Endothelial cell of umbilical vein (primary cell): Measurements from ENCODE around the gene INPP4B. TPM values are rescaled to one million over a fixed set of nuclear protein-coding genes. Genes with fewer than 3 reads are reported as not detected.

Experiments used
- BruUV-seq: library from RNA; stranded (reverse); fragments of 400-500 nt; replicated peaks from 2 replicates; lab custom pipeline; 2021; lab: Mats Ljungman, UMichigan
- CTCF ChIA-PET: fragments of 300-600, 350-600 bp; sonication (Branson Sonifier 250); formaldehyde crosslinking; loops from one replicate; lab custom pipeline; 2021; ENCODE audit warnings: antibody characterized with exemption, inconsistent platforms; lab: Charles Lee
- POLR2A ChIA-PET: fragments of 300-600, 350-600 bp; sonication (Branson Sonifier 250); formaldehyde crosslinking; loops from one replicate; lab custom pipeline; 2021; ENCODE audit warnings: antibody characterized with exemption, inconsistent platforms; lab: Charles Lee
- DNase-seq: peaks from one replicate; pipeline ENCODE4 v3.0.0-alpha.2; 2011; ENCODE audit warnings: low read depth, low spot score
- FAIRE-seq: peaks from 2 replicates; lab custom pipeline; 2011; peaks lifted over from hg19 to GRCh38; lab: Jason Lieb, UNC
- H2AFZ ChIP-seq: 2 replicates; pipeline ENCODE4 v1.6.0; 2012; ENCODE audit warnings: low read depth, low read length, control low read depth, inconsistent platforms
- H3K27ac ChIP-seq: 2 replicates; pipeline ENCODE4 v1.5.1; 2011; ENCODE audit warnings: low read depth, mild to moderate bottlenecking, control low read depth, low read length, moderate library complexity; ENCODE audit not compliant: insufficient read depth
- H3K27me3 ChIP-seq, 2 experiments: 2 replicates each; pipeline versions ENCODE4 v1.6.0 to v1.6.1; 2011; ENCODE audit warnings: low read length in 2 of 2, mixed read lengths in 1 of 2; ENCODE audit not compliant: control insufficient read depth in 2 of 2, insufficient read depth in 2 of 2
- H3K36me3 ChIP-seq, 2 experiments: 2 replicates in 1 of 2; 3 replicates in 1 of 2; pipeline ENCODE4 v1.5.1; 2011; ENCODE audit warnings: low read length in 2 of 2, mild to moderate bottlenecking in 1 of 2, moderate library complexity in 1 of 2; ENCODE audit not compliant: control insufficient read depth in 2 of 2, insufficient read depth in 2 of 2; ENCODE audit errors: extremely low read depth in 1 of 2
- H3K4me1 ChIP-seq: 3 replicates; pipeline ENCODE4 v1.5.1; 2011; ENCODE audit warnings: mild to moderate bottlenecking, low read length; ENCODE audit not compliant: control insufficient read depth, insufficient read depth; ENCODE audit errors: extremely low read depth
- H3K4me2 ChIP-seq: 2 replicates; pipeline ENCODE4 v1.6.1; 2011; ENCODE audit warnings: low read length, control low read depth, mixed read lengths; ENCODE audit not compliant: insufficient read depth
- H3K4me3 ChIP-seq, 3 experiments: fragments of 200-600 bp in 1 of 3; sonication (generic), shearing (Covaris generic) in 1 of 3; replicated peaks in 1 of 3; 2 replicates each; pipeline ENCODE4 v1.5.1; 2011 to 2016; ENCODE audit warnings: control low read depth in 3 of 3, low read length in 3 of 3, mild to moderate bottlenecking in 2 of 3, inconsistent platforms in 1 of 3, low read depth in 1 of 3, moderate library complexity in 1 of 3; ENCODE audit not compliant: insufficient read depth in 1 of 3
- H3K79me2 ChIP-seq: 2 replicates; pipeline ENCODE4 v1.6.0; 2012; ENCODE audit warnings: low read length, inconsistent platforms; ENCODE audit not compliant: control insufficient read depth, insufficient read depth
- H3K9ac ChIP-seq: replicated peaks from 2 replicates; pipeline ENCODE3; 2011; ENCODE audit warnings: low read length, control low read depth; ENCODE audit not compliant: insufficient read depth; ENCODE audit errors: extremely low read depth
- H3K9me1 ChIP-seq: replicated peaks from 3 replicates; pipeline ENCODE4 v1.6.0; 2011; ENCODE audit warnings: mild to moderate bottlenecking, low read length; ENCODE audit not compliant: control insufficient read depth, insufficient read depth; ENCODE audit errors: extremely low read depth
- H3K9me3 ChIP-seq: replicated peaks from 2 replicates; pipeline ENCODE4 v1.5.1; 2012; ENCODE audit warnings: low read length, inconsistent platforms; ENCODE audit not compliant: control insufficient read depth, insufficient read depth
- H4K20me1 ChIP-seq: replicated peaks from 2 replicates; pipeline ENCODE3; 2011; ENCODE audit warnings: mild to moderate bottlenecking, low read length; ENCODE audit not compliant: control insufficient read depth, insufficient read depth; ENCODE audit errors: extremely low read depth
- EZH2 ChIP-seq: IDR thresholded peaks from 2 replicates; pipeline ENCODE4 v1.6.1; 2012; ENCODE audit warnings: borderline replicate concordance, low read depth, mild to moderate bottlenecking, moderate library complexity, low read length, inconsistent platforms; ENCODE audit not compliant: severe bottlenecking
- FOS ChIP-seq: IDR thresholded peaks from 2 replicates; pipeline ENCODE4 v1.6.1; 2011; ENCODE audit warnings: mild to moderate bottlenecking, low read length, moderate library complexity, borderline replicate concordance; ENCODE audit not compliant: insufficient read depth
- GATA2 ChIP-seq: IDR thresholded peaks from 2 replicates; pipeline ENCODE4 v1.7.0; 2011; ENCODE audit warnings: low read depth, mild to moderate bottlenecking, moderate library complexity, mixed read lengths, low read length; ENCODE audit not compliant: insufficient read length, insufficient read depth
- JUN ChIP-seq: IDR thresholded peaks from 2 replicates; pipeline ENCODE4 v1.6.1; 2011; ENCODE audit warnings: borderline replicate concordance, low read depth; ENCODE audit not compliant: insufficient read length, insufficient read depth
- MYC ChIP-seq: IDR thresholded peaks from one replicate; pipeline ENCODE4 v1.6.1; 2011; ENCODE audit warnings: mild to moderate bottlenecking, low read depth, low read length
- POLR2A ChIP-seq: IDR thresholded peaks from 2 replicates; pipeline ENCODE4 v1.6.1; 2012; ENCODE audit warnings: low read depth, mild to moderate bottlenecking, control low read depth, low read length
- POLR2AphosphoS5 ChIP-seq: IDR thresholded peaks from 2 replicates; pipeline ENCODE4 v1.6.1; 2012; ENCODE audit warnings: low read depth, mild to moderate bottlenecking, control low read depth, low read length, moderate library complexity; ENCODE audit not compliant: insufficient read depth
- dilution Hi-C: fragments of 300-500 bp; cut with MboI; formaldehyde crosslinking; loops from one replicate; pipeline ENCODE4 v1.15.0; 2019; ENCODE audit warnings: low sequenced_read_pairs; ENCODE audit not compliant: extremely low pct_ligation_motif_present
- intact Hi-C: fragments of 100-400 bp; cut with micrococcal nuclease; formaldehyde crosslinking; loops from one replicate; pipeline ENCODE4 v1.10.0; 2022
- polyA plus RNA-seq, 4 experiments: library from polyadenylated mRNA; depleted of rRNA in 3 of 4; stranded (reverse) in 3 of 4; unstranded in 1 of 4; fragments of >200 nt; gene quantifications; 2 replicates each; pipeline versions ENCODE4 v1.2.1 to v1.2.3, GENCODE V29; 2011 to 2012; ENCODE audit warnings: missing spikeins in 1 of 4
- total RNA-seq: library from RNA; stranded (reverse); gene quantifications from 2 replicates; pipeline ENCODE4 v1.2.3, GENCODE V29; 2021
- TF ChIP-seq, protein P1 (sequence below), 2 donors: IDR thresholded peaks; 1 replicate in 1 of 2; 2 replicates in 1 of 2; pipeline ENCODE4 v1.5.1; 2011; ENCODE audit warnings: low read length in 2 of 2, mild to moderate bottlenecking in 2 of 2, moderate library complexity in 2 of 2, control low read depth in 1 of 2, inconsistent platforms in 1 of 2, low read depth in 1 of 2; ENCODE audit not compliant: insufficient read depth in 1 of 2; ENCODE audit errors: extremely low read depth in 1 of 2
- TF ChIP-seq, protein P2 (sequence below): IDR thresholded peaks from 2 replicates; pipeline ENCODE4 v1.6.1; 2011; ENCODE audit not compliant: insufficient read depth, insufficient read length

INPP4B gene
- total and polyA plus RNA-seq, 2 donors (not counting 3 experiments of a cell fraction or from before 2014, with no cell fraction given), result 0.41 to 3.1 TPM

DNA sequence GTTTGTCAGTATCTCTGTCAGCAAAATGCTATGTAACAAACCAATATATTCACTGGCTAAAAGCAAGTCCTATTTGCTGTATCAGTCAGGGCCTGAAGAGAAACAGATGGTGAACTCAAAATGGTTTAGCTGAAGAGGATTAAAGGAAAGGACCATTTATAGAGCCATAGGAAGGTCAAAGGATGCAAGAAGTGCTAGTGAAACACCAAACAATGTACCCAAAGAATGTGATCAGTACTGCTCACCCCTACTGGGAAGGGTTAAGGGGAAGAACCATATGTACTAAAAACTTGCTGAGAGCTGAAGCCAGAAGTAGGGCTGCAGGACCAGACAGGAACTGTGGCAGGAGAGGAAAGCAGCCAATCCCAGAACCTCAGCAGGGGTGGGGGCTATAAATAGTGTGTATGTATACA is 479.3 kb downstream of the INPP4B start:
- ChIA-PET POLR2A (no interaction called here), CTCF (interaction anchor here (1.1 to 2.2 kb wide), 5 partner anchors 12 to 358 kb away, joined by 3 to 8 read pairs (median 5); no protein-coding TSS in a partner anchor)
- dilution Hi-C loops (no loop called here), intact Hi-C loops (loop anchor here (1.0 kb wide), 1 partner anchor 14 kb away; no protein-coding TSS in a partner anchor)
- no peak overlapping the region for H3K9ac ChIP-seq
- H3K4me3 ChIP-seq, result no peak overlapping the region
- H3K9me1 ChIP-seq, result no peaks in the 10 kb centered on the region
- no peaks in the 10 kb centered on the region for H3K79me2 ChIP-seq
- H4K20me1 ChIP-seq, result no peaks in the 10 kb centered on the region
- no peak overlapping the region for H3K27ac ChIP-seq
- peaks cover 15% of the 10 kb centered on the region for H3K4me1 ChIP-seq
- H3K36me3 ChIP-seq, result no peaks in the 10 kb centered on the region
- H2AFZ ChIP-seq, result no peak overlapping the region
- no peak overlapping the region for H3K4me2 ChIP-seq
- FAIRE-seq (no peak), DNase-seq (no peak)
- TF ChIP-seq JUN (no peak), FOS (no peak), POLR2A (no peak), EZH2 (no peak), GATA2 (no peak), POLR2AphosphoS5 (no peak), MYC (no peak)
- TF ChIP-seq, protein P1, sequence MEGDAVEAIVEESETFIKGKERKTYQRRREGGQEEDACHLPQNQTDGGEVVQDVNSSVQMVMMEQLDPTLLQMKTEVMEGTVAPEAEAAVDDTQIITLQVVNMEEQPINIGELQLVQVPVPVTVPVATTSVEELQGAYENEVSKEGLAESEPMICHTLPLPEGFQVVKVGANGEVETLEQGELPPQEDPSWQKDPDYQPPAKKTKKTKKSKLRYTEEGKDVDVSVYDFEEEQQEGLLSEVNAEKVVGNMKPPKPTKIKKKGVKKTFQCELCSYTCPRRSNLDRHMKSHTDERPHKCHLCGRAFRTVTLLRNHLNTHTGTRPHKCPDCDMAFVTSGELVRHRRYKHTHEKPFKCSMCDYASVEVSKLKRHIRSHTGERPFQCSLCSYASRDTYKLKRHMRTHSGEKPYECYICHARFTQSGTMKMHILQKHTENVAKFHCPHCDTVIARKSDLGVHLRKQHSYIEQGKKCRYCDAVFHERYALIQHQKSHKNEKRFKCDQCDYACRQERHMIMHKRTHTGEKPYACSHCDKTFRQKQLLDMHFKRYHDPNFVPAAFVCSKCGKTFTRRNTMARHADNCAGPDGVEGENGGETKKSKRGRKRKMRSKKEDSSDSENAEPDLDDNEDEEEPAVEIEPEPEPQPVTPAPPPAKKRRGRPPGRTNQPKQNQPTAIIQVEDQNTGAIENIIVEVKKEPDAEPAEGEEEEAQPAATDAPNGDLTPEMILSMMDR (IDR thresholded peaks at IDR 0.05; ENCODE audit: extremely low read depth in 1 of 2, insufficient read depth in 1 of 2, low read depth in 1 of 2, low read length in 2 of 2), result no peak
- TF ChIP-seq, protein P2, sequence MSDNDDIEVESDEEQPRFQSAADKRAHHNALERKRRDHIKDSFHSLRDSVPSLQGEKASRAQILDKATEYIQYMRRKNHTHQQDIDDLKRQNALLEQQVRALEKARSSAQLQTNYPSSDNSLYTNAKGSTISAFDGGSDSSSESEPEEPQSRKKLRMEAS, result no peak
- no TSS peak for BruUV-seq
- no peaks in the 10 kb centered on the region for H3K9me3 ChIP-seq
- H3K27me3 ChIP-seq, result no peaks in the 10 kb centered on the region
